Measurements from ENCODE around the gene REV1.

Gene REV1

DNA sequence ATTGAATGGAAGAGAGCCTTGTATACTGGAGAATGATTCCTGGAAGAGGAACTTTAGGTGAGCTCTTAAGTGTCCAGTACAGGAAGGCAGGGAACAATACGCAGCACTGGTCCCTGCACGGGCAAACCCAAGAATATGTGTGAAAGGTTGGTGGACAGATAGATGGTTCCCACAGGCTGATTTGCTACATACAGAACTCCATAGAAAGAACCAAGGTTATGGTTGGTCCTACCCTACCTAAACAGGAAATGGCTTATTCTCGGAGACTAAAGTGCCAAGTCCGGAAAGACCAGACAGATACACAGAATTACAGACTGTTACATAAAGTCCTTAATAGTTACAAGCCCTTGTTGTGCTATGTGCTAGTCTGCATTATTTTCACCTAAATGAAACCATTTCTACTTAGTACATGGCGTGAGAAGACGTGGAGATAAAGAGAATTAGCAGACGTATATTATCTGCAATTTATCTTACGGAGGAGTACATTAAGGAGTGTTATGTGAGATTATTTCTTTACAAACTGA is 1.2 kb downstream of the REV1 start:
- peak; percentile 40 for DNase-seq (ENCODE audit: low spot score)
- TF ChIP-seq, protein P1, sequence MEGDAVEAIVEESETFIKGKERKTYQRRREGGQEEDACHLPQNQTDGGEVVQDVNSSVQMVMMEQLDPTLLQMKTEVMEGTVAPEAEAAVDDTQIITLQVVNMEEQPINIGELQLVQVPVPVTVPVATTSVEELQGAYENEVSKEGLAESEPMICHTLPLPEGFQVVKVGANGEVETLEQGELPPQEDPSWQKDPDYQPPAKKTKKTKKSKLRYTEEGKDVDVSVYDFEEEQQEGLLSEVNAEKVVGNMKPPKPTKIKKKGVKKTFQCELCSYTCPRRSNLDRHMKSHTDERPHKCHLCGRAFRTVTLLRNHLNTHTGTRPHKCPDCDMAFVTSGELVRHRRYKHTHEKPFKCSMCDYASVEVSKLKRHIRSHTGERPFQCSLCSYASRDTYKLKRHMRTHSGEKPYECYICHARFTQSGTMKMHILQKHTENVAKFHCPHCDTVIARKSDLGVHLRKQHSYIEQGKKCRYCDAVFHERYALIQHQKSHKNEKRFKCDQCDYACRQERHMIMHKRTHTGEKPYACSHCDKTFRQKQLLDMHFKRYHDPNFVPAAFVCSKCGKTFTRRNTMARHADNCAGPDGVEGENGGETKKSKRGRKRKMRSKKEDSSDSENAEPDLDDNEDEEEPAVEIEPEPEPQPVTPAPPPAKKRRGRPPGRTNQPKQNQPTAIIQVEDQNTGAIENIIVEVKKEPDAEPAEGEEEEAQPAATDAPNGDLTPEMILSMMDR (IDR thresholded peaks at IDR 0.05; ENCODE audit: borderline replicate concordance, control extremely low read depth, extremely low read depth, insufficient read depth, missing control alignments), result no peak
- in situ Hi-C loops (cut with MboI; ENCODE audit: low sequenced_read_pairs, unreplicated experiment), result loop anchor here (10.0 to 25.0 kb wide), 4 partner anchors 144 to 851 kb away; partner anchors contain the start of genes MITD1 and MRPL30

DNA sequence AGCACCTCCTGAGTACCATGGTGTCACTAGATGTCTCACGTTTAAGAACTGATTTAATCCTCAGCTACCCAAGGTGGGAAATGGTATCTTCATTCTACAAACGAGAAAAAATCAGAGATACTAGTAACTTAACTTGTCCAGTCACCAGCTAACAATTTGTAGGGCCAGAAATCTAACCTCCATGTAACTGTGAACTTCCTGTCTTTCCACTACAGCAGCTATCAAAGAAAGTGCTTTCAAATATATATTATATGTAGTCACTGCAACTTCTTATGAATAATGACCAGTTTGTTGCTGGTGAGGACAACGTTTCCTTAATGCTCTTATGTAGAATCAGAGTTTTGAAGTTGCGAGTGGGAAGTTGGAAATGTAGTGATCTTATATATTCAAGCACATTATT is 1.9 kb downstream of the REV1 start:
- in situ Hi-C loops (cut with MboI; ENCODE audit: low sequenced_read_pairs, unreplicated experiment), result loop anchor here (10.0 to 25.0 kb wide), 4 partner anchors 143 to 851 kb away; partner anchors contain the start of genes MITD1 and MRPL30
- TF ChIP-seq, protein P1 (IDR thresholded peaks at IDR 0.05; ENCODE audit: borderline replicate concordance, control extremely low read depth, extremely low read depth, insufficient read depth, missing control alignments), result no peak
- no peak for DNase-seq (ENCODE audit: low spot score)

DNA sequence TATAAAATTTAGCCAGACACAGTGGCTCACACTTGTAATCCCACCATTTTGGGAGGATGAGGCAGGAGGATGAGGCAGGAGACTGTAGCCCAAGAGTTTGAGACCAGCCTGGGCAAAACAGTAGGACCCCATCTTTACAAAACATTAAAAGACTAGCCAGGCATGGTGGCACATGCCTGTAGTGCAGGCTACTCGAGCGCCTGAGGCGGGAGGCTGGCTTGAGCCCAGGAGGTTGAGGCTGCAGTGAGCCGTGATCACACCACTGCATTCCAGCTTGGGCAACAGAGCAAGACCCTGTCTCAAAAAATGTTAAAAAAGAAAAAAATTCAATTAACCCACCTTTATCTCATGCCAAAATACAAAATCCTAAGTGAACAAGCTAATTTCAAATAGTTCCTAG is 4.0 kb downstream of the REV1 start:
- no peak for DNase-seq (ENCODE audit: low spot score)
- TF ChIP-seq, protein P1 (IDR thresholded peaks at IDR 0.05; ENCODE audit: borderline replicate concordance, control extremely low read depth, extremely low read depth, insufficient read depth, missing control alignments), result no peak
- in situ Hi-C loops (cut with MboI; ENCODE audit: low sequenced_read_pairs, unreplicated experiment), result loop anchor here (10.0 to 25.0 kb wide), 4 partner anchors 141 to 849 kb away; partner anchors contain the start of genes MITD1 and MRPL30

DNA sequence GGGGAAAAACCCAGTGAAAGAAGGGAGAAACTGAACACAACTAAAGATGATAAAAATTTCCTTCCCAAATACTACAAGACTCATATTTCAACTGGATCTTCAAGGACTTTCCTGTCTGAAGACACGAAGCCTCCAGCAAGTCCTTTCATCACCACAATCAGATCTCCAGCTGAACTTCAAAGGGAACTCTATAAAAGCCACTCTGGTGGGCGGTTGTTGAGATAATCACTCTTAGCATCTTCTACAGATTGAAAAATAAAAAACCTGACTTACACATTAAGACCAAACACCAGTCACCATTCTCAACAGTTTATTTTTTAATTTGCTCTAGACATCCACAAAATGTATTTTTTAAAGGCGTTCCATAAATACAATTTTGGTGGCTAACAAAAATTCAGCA is 4.4 kb downstream of the REV1 start:
- in situ Hi-C loops (cut with MboI; ENCODE audit: low sequenced_read_pairs, unreplicated experiment), result loop anchor here (10.0 to 25.0 kb wide), 4 partner anchors 141 to 848 kb away; partner anchors contain the start of genes MITD1 and MRPL30
- no peak for DNase-seq (ENCODE audit: low spot score)
- TF ChIP-seq, protein P1 (IDR thresholded peaks at IDR 0.05; ENCODE audit: borderline replicate concordance, control extremely low read depth, extremely low read depth, insufficient read depth, missing control alignments), result no peak

DNA sequence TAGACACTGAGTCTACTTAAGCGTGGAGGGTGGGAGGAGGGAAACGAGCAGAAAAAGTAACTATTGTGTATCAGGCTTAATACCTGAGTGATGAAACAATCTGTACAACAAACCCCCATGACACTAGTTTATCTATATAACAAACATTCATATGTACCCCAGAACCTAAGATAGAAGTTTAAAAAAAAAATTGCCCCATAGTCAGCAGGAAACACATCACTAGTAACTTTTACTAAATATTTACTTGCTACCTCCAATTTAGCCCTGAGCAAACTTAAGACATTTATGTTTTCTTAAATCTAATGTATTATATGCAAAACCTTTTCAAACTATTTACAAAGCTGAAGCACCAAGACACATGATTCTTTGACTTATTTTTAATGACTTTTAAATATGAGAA is 5.6 kb downstream of the REV1 start:
- DNase-seq (ENCODE audit: low spot score), result no peak
- TF ChIP-seq, protein P1 (IDR thresholded peaks at IDR 0.05; ENCODE audit: borderline replicate concordance, control extremely low read depth, extremely low read depth, insufficient read depth, missing control alignments), result no peak
- in situ Hi-C loops (cut with MboI; ENCODE audit: low sequenced_read_pairs, unreplicated experiment), result loop anchor here (10.0 to 25.0 kb wide), 4 partner anchors 139 to 847 kb away; partner anchors contain the start of genes MITD1 and MRPL30

DNA sequence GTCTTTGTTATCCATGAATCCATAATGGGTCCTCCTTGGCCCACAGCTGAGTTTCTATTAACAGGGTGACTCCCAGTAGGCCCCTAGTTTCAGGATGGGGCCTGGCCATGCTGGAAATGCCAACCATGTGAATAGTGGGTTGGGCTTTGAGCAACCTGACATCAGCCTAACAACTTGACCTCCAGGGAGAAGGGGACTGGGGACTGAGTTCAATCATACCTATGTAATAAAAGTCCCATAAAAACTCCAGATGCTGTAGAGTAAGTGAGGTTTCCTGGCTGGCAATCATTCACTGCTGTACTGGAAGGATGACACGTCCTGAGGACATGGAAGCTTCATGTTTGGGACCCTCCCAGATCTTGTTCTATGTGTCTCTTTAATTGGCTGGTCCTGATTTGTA is 7.9 kb downstream of the REV1 start:
- in situ Hi-C loops (cut with MboI; ENCODE audit: low sequenced_read_pairs, unreplicated experiment), result loop anchor here (10.0 to 25.0 kb wide), 4 partner anchors 137 to 845 kb away; partner anchors contain the start of genes MITD1 and MRPL30
- TF ChIP-seq, protein P1 (IDR thresholded peaks at IDR 0.05; ENCODE audit: borderline replicate concordance, control extremely low read depth, extremely low read depth, insufficient read depth, missing control alignments), result no peak
- DNase-seq (ENCODE audit: low spot score), result no peak
